ENCODE results near the gene PEX14. TPM values are rescaled to one million over a fixed set of nuclear protein-coding genes. Genes with fewer than 3 reads are reported as not detected.

The PEX14 gene
- total RNA-seq, 4 donors from 2014 or later = 10.6 to 19.6 (median 13.9) TPM

GRCh38 chr1:10647414-10648170 is 172.8 kb downstream of the PEX14 start:
- DNase-seq (ENCODE audit: low spot score) (no peak), ATAC-seq (ENCODE audit: low FRiP score) (no peak)
- no peak for TF ChIP-seq CTCF (IDR thresholded peaks at IDR 0.05)

- DNase-seq (ENCODE audit: low spot score) = no peak
- no peak for TF ChIP-seq CTCF (IDR thresholded peaks at IDR 0.05)
- no peak for ATAC-seq (ENCODE audit: low FRiP score)
These were observed 174.2 kb downstream of the PEX14 start for GRCh38 chr1:10648689-10649516.

- no peak for DNase-seq (ENCODE audit: low spot score)
- ATAC-seq (ENCODE audit: low FRiP score) = no peak
- no peak for TF ChIP-seq CTCF (IDR thresholded peaks at IDR 0.05)
These were observed 174.9 kb downstream of the PEX14 start for GRCh38 chr1:10649517-10650201.

- ATAC-seq (ENCODE audit: low FRiP score) (no peak), DNase-seq (ENCODE audit: low spot score) (no peak)
- TF ChIP-seq CTCF (IDR thresholded peaks at IDR 0.05) = no peak
These were observed 176.0 kb downstream of the PEX14 start for GRCh38 chr1:10650556-10651388.

- DNase-seq (ENCODE audit: low spot score) = no peak
- ATAC-seq (ENCODE audit: low FRiP score) = no peak
- TF ChIP-seq CTCF (IDR thresholded peaks at IDR 0.05) = no peak
These were observed 176.6 kb downstream of the PEX14 start for GRCh38 chr1:10651389-10651766.

GRCh38 chr1:10651793-10652192 is 177.0 kb downstream of the PEX14 start:
- TF ChIP-seq CTCF (IDR thresholded peaks at IDR 0.05) = no peak
- no peak for DNase-seq (ENCODE audit: low spot score)
- ATAC-seq (ENCODE audit: low FRiP score) = no peak

All from omental fat pad (tissue), 4 donors.